Skin epidermis (tissue), 12 donors: ENCODE measurements around the gene KCNIP4.

Experiments
- H3K27ac ChIP-seq, 21 experiments: fragments of 200-600 bp; sonication (generic) in 11 of 21; one replicate each; pipeline ENCODE4 v1.5.0; 2020; ENCODE audit warnings: mild to moderate bottlenecking in 3 of 21, inconsistent platforms in 2 of 21, moderate library complexity in 2 of 21
- H3K4me3 ChIP-seq, 7 experiments: fragments of 200-600 bp; sonication (generic) in 2 of 7; one replicate each; pipeline ENCODE4 v1.5.0; 2020; ENCODE audit warnings: inconsistent platforms in 2 of 7, mild to moderate bottlenecking in 2 of 7, moderate library complexity in 1 of 7

The KCNIP4 gene

GRCh38 chr4:20938204-20938603 is 1010.4 kb downstream of the KCNIP4 start:
- Histone ChIP-seq H3K27ac (no peak overlapping the region), H3K4me3 (no peak overlapping the region)

DNA sequence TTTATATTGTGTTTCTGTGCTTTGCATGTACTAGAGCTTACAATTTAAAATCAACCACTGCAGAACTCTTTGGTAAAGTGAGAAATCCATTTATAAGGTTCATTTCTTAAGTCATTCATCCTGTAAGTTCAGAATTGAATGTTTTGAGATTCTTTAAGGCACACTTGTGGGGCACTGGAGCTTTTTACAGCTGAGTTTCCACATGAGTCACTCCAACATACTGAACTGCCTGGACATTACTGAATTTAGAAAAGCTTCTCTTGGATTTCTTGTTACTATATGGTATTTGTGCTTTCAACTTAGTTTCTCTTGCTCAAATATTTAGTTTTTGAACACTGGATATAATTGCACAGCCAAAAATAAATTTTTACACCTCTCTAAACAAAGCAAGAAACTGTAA is 1022.0 kb downstream of the KCNIP4 start:
- Histone ChIP-seq H3K27ac (no peak overlapping the region), H3K4me3 (no peak overlapping the region)

DNA sequence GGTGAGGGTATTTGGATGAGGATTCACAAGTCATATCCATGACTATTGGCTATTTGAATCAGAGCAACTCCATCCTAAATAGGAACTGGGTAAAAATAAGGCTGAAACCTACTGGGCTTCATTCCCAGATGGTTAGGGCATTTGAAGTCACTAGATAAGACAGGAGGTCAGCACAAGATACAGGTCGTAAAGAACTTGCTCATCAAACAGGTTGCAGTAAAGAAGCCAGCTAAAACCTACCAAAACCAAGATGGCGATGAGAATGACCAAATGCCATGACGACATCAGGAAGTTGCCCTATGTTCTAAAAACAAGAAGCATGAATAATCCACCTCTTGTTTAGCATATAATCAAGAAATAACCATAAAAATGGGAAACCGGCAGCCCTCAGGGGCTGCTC is 1023.4 kb downstream of the KCNIP4 start:
- Histone ChIP-seq H3K4me3 (no peak overlapping the region), H3K27ac (no peak overlapping the region)

- no peak overlapping the region for H3K27ac ChIP-seq
- H3K4me3 ChIP-seq, result no peak overlapping the region
Measured at GRCh38 chr4:20922962-20923361, 1025.6 kb downstream of the KCNIP4 start.

DNA sequence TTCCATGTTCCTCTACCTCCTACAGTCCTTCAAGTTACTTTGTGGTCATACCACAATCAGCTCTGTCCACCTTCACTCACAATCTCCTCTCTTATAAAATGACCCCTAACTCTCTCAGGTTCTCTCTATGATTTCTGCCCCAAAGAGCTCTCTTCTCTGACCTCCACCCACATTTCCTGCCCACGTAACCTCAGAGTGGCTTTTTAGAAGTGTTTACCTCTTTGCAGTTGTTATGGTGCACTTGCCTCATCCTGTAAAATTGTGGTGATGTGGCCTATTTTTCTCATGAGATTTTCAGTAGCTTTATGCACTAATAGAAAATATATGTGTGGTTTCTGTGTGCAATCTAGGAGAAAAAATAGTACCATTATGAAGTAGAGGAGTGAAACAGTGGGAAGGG is 1032.5 kb downstream of the KCNIP4 start:
- Histone ChIP-seq H3K27ac (no peak overlapping the region), H3K4me3 (no peak overlapping the region)

DNA sequence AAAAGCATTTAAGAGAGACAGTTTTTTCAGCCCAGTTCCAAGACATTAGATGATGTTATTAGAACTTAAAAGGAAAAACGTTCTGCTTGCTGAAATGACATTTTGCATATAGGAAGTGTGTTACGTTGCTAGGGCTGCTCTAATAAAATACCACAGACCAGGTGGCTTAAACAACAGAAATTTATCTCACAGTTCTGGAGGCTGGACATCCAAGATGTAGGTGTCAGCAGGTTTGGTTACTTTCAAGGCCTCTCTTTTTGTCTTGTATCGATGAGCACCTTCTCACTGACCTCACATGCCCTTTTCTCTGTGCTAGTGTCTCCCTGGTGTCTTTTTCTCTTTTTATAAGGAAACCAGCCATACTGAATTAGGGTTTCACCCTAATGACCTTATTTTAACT is 1043.6 kb downstream of the KCNIP4 start:
- Histone ChIP-seq H3K4me3 (no peak overlapping the region), H3K27ac (no peak overlapping the region)

DNA sequence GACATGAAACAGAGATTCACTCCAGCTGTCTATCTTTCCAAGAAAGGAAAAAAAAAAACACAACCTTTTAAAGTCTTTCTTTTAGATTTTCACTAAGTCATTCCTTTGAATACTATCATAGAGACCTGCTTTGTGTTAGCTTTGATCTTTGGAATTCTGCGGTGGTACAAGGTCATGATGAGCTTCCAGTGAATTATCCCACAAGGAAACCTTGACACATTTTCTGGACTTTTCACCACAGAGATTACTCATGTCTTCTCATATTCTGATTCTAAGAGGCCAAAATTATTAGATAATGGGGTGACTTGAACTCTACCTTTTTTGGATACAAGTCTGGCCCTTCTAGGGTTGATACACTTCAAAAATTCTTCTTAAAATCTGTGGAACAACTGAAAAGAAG is 1046.7 kb downstream of the KCNIP4 start:
- no peak overlapping the region for H3K27ac ChIP-seq
- no peak overlapping the region for H3K4me3 ChIP-seq

DNA sequence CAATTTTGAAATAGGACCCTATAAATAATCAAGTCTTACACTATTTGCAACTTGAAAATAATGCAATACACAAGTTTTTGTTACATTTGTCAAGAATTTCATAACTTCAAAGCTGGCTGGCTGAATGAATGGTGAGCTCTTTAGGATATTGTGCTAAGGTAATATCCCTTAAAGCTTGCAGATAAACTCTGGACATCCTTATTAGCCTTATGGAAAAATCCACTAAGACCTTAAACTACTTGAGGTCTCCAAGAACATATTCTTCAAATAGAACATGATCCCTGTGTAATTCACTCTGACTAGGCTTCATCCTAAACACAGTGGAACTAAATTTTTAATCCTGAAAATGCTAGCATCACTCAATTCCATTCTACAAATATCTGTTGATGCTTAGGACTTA is 1049.0 kb downstream of the KCNIP4 start:
- Histone ChIP-seq H3K4me3 (no peak overlapping the region), H3K27ac (no peak overlapping the region)

DNA sequence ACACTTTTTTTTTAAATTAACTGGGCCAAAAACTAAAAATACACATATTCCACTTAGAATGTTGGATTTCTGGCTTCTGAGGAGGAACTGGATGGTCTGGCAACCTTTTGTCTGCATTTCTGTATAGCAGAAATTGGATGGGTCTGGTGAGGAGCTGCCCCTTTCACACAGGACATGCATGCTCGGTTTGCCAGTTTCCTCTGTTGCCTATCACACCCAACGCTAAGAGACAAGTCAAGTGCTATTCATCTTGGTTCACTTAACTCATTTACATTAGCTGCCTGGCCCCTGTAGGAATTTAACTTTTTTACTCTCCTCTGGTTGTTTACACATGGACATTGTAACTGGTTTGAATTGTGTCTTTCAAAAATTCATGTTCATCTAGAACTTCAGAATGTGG is 1052.6 kb downstream of the KCNIP4 start:
- H3K27ac ChIP-seq, result no peak overlapping the region
- no peak overlapping the region for H3K4me3 ChIP-seq

DNA sequence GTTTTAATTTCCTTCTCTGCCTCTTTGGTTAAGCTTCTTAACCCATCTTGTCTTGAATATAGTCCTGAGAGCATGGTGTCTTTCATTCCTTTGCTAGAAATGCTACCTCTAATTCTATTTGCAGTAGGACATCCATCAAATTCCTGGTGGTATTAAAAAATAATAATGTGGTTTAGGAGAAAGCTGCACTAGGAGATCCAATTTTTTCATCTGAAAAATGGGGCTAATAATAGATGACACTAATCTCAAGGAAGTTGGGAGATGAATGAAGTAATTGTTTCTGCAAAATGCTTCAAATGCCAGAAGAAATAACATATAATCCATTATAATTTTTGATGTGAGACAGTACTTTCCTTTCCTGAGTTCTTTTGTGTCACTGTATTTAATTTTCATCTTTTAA is 1053.4 kb downstream of the KCNIP4 start:
- Histone ChIP-seq H3K4me3 (no peak overlapping the region), H3K27ac (no peak overlapping the region)

- Histone ChIP-seq H3K27ac (no peak overlapping the region), H3K4me3 (no peak overlapping the region)
Measured at GRCh38 chr4:20890761-20891160, 1057.8 kb downstream of the KCNIP4 start.

DNA sequence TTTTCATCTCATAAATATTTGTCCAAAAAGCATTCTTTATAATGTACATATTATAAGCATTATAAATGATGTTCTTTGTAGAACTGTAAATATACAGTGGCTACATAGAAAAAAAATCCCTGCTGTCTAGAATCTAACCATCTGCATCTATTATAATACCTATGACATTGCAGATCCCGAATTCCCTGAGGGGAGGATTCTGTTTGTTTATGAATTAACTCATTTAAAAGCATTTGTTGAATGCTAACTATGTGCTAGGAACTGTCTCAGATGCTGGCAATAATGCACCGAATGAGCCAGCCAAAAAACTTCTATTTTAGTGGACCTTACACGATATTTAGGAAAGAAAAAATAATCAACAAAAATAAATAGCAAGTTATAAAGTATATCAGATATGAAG is 1058.7 kb downstream of the KCNIP4 start:
- Histone ChIP-seq H3K4me3 (no peak overlapping the region), H3K27ac (no peak overlapping the region)

DNA sequence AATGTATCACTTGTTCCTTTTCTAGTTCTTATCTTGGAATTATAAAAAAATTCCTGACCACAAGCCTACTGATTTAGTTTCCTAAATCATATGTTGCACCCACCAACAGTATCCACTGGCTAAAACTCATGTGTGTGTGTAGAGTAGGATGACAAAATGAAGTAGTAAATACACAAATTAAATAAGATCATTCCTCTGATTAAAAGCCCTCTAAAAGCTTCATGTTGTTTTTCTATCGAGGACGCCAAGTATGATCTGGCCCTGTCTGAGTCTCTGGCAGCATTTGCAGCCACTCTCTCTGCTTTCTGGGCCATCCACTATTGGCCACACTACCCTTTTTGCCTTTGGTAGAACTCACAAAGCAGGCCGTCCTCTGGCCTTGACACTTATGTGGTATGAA is 1064.9 kb downstream of the KCNIP4 start:
- no peak overlapping the region for H3K27ac ChIP-seq
- no peak overlapping the region for H3K4me3 ChIP-seq

- Histone ChIP-seq H3K4me3 (no peak overlapping the region), H3K27ac (no peak overlapping the region)
Measured at GRCh38 chr4:20883231-20883630, 1065.3 kb downstream of the KCNIP4 start.

DNA sequence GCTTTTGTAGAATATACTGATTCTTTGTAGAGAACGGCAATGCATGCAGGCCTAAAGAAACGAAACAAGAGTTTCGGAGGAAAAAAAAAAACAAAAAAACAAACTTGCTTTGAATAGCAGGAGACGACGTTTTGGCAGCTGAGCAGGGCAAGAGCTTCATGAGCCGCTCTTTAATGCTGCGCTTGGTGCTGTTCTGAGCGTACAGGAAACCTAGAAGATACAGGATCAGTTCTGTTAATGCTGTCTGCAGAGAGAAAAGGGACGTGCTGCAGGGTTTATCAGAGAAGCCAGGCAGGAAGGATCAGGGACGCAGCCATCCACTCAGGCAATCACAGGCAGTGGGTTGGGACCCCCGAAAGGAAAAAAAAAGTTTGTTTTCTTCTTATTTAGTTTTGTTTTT is 1066.1 kb downstream of the KCNIP4 start:
- Histone ChIP-seq H3K27ac (no peak overlapping the region), H3K4me3 (no peak overlapping the region)

DNA sequence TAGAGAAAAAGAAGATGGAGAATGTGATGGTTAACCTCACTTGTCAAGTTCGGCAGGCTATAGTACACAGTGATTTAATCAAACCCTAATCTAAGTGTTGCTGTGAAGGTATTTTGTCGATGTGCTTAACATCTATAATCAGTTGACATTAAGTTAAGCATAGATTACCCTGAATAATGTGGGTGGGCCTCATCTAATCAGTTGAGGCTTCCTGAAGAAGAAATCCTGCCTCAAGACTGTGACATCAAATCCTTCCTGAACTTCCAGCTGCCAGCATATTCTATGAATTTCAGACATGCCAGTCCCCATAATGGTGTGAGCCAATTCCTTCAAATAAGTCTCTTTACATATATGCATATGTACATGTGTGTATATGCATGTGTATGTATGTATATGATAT is 1066.9 kb downstream of the KCNIP4 start:
- H3K27ac ChIP-seq, result no peak overlapping the region
- H3K4me3 ChIP-seq, result no peak overlapping the region

- no peak overlapping the region for H3K4me3 ChIP-seq
- no peak overlapping the region for H3K27ac ChIP-seq
Measured at GRCh38 chr4:20878806-20879205, 1069.8 kb downstream of the KCNIP4 start.

GRCh38 chr4:20870436-20870835 is 1078.1 kb downstream of the KCNIP4 start:
- H3K4me3 ChIP-seq, result no peak overlapping the region
- H3K27ac ChIP-seq, result no peak overlapping the region

GRCh38 chr4:20868108-20868507 is 1080.5 kb downstream of the KCNIP4 start:
- Histone ChIP-seq H3K27ac (no peak overlapping the region), H3K4me3 (no peak overlapping the region)

DNA sequence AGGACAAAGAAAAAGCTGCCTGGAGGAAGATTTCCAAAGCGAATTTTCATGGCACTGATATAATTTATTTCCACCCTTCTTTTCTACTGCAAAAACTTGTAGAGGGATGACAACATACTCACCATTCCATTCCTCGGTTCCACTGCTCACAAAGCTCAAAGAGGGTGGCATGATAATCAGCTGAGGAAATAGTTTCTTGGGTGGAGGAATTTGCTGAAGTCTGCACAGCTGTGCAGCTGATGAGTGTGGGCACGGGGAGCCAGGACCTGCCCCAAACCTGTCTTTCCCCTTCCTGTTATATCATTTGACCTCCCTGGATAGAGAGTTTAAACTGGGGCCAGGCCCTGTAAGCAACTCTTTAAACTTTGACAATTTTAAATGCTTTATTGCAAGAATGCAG is 1087.7 kb downstream of the KCNIP4 start:
- Histone ChIP-seq H3K4me3 (no peak overlapping the region), H3K27ac (no peak overlapping the region)

DNA sequence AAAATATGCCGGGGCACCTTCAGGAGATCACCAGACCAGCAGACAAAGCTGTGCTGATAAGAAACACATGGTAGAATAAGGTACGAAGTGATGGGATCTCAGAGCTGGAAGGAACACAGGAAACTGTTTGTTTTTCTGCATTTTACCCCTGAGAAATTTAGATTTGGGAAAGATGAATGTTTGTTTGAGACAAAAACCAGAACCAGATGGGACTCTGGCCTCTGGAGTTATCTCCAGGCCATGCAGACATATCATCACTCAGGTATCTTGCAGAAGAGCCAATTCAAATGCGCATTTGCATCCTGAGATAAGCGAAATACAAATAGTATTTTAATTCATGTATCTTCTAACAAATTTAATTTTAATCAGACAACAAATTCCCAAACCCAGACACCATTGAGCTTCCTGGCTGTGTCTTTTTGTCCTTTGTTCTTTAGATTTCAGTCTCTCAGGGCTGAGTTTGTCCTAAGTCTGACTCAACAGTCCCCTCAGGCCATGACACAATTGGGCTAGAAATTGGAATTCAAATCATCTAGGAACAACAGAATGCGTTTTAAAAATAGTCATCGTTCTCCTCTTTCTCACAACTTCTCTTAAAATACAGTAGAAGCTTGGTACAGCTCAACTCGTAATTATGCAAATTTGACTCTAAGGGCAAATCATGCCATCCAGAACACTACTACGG is 1089.3 kb downstream of the KCNIP4 start:
- H3K4me3 ChIP-seq, result no peak overlapping the region
- H3K27ac ChIP-seq, result no peak overlapping the region

DNA sequence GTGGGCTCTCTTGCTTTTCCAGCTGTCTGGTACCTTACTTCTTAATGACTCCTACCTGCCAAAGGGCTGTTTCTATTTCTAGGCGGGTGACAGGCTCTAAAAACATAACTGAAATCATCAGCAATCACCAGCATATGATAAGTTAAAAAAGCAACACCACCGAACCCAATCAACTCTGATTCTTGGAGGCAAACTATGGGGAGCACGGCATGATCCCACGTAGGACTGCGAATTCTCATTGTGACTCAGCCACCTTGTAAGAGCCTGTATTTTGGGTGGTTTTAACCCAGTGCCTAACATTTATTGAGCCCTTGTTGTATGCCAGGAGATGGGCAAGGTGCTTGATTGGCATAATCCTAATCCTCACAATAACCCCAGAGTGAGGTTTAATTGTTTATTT is 1091.5 kb downstream of the KCNIP4 start:
- Histone ChIP-seq H3K27ac (no peak overlapping the region), H3K4me3 (no peak overlapping the region)
